ENCODE measurements around the gene PCDHB13. TPM values are rescaled to one million over a fixed set of nuclear protein-coding genes. Genes with fewer than 3 reads are reported as not detected.
A peak's percentile ranks its signal among the peaks of the same experiment; 100 is the strongest.

PCDHB13 gene
- total RNA-seq, 2 donors from 2014 or later: 1.8 to 3.3 TPM

- Histone ChIP-seq H3K9me3 (ENCODE audit: control insufficient read depth, low read length) (peaks cover 76% of the 10 kb centered on the region), H3K36me3 (ENCODE audit: control insufficient read depth, insufficient read depth, low read length) (no peaks in the 10 kb centered on the region), H3K9ac (ENCODE audit: extremely low read depth, low read length, poor library complexity, severe bottlenecking) (no peak overlapping the region), H3K4me1 (ENCODE audit: control insufficient read depth, insufficient read depth, low read length) (no peaks in the 10 kb centered on the region), H3K27ac (ENCODE audit: low read depth, low read length) (no peak overlapping the region), H3K27me3 (ENCODE audit: control insufficient read depth, insufficient read depth, low read length, poor library complexity, severe bottlenecking) (no peaks in the 10 kb centered on the region), H3K4me3 (ENCODE audit: low read length) (no peak overlapping the region)
- Mint-ChIP-seq H3K4me1 (no peaks in the 10 kb centered on the region), H3K36me3 (ENCODE audit: low read depth) (peaks cover 52% of the 10 kb centered on the region), H3K27ac (no peak overlapping the region), H3K9me3 (peaks cover 87% of the 10 kb centered on the region), H3K4me3 (no peak overlapping the region), H3K27me3 (ENCODE audit: insufficient read depth) (no peaks in the 10 kb centered on the region)
- DNase-seq: no peak
- TF ChIP-seq CTCF (conservative IDR thresholded peaks at IDR 0.05): no peak
These were observed 36.9 kb downstream of the PCDHB13 start for GRCh38 chr5:141250576-141250975.

- peaks cover 93% of the 10 kb centered on the region for H3K9me3 ChIP-seq (ENCODE audit: control insufficient read depth, low read length)
- no peak overlapping the region for H3K4me3 ChIP-seq (ENCODE audit: low read length)
- Mint-ChIP-seq H3K36me3 (ENCODE audit: low read depth) (peaks cover 18% of the 10 kb centered on the region), H3K4me3 (no peak overlapping the region), H3K4me1 (no peaks in the 10 kb centered on the region), H3K27me3 (ENCODE audit: insufficient read depth) (no peaks in the 10 kb centered on the region), H3K27ac (no peak overlapping the region), H3K9me3 (peaks cover 98% of the 10 kb centered on the region)
- H3K36me3 ChIP-seq (ENCODE audit: control insufficient read depth, insufficient read depth, low read length): no peaks in the 10 kb centered on the region
- no peak for TF ChIP-seq CTCF (conservative IDR thresholded peaks at IDR 0.05)
- H3K9ac ChIP-seq (ENCODE audit: extremely low read depth, low read length, poor library complexity, severe bottlenecking): no peak overlapping the region
- no peaks in the 10 kb centered on the region for H3K27me3 ChIP-seq (ENCODE audit: control insufficient read depth, insufficient read depth, low read length, poor library complexity, severe bottlenecking)
- H3K27ac ChIP-seq (ENCODE audit: low read depth, low read length): no peak overlapping the region
- no peak for DNase-seq
- H3K4me1 ChIP-seq (ENCODE audit: control insufficient read depth, insufficient read depth, low read length): no peaks in the 10 kb centered on the region
These were observed 44.7 kb downstream of the PCDHB13 start for GRCh38 chr5:141258464-141258863.

GRCh38 chr5:141258948-141259347 lies 45.2 kb downstream of the PCDHB13 start:
- Histone ChIP-seq H3K36me3 (ENCODE audit: control insufficient read depth, insufficient read depth, low read length) (no peaks in the 10 kb centered on the region), H3K9me3 (ENCODE audit: control insufficient read depth, low read length) (peaks cover 93% of the 10 kb centered on the region), H3K4me1 (ENCODE audit: control insufficient read depth, insufficient read depth, low read length) (no peaks in the 10 kb centered on the region), H3K9ac (ENCODE audit: extremely low read depth, low read length, poor library complexity, severe bottlenecking) (no peak overlapping the region), H3K27me3 (ENCODE audit: control insufficient read depth, insufficient read depth, low read length, poor library complexity, severe bottlenecking) (no peaks in the 10 kb centered on the region), H3K4me3 (ENCODE audit: low read length) (peak overlapping the region; percentile 2), H3K27ac (ENCODE audit: low read depth, low read length) (no peak overlapping the region)
- no peak for DNase-seq
- no peak overlapping the region for H3K4me3 Mint-ChIP-seq
- no peaks in the 10 kb centered on the region for H3K4me1 Mint-ChIP-seq
- TF ChIP-seq CTCF (conservative IDR thresholded peaks at IDR 0.05): no peak
- no peaks in the 10 kb centered on the region for H3K27me3 Mint-ChIP-seq (ENCODE audit: insufficient read depth)
- H3K9me3 Mint-ChIP-seq: peaks cover 98% of the 10 kb centered on the region
- no peak overlapping the region for H3K27ac Mint-ChIP-seq
- peaks cover 19% of the 10 kb centered on the region for H3K36me3 Mint-ChIP-seq (ENCODE audit: low read depth)

Data from endodermal cell (in vitro differentiated cells).